SJSA1 (cell line): ENCODE data around the gene SEZ6L. TPM values are rescaled to one million over a fixed set of nuclear protein-coding genes. Genes with fewer than 3 reads are reported as not detected.

Experiments
- DNase-seq, 2 experiments: peaks; one replicate each; pipeline ENCODE4 v3.0.0-alpha.2; 2015 to 2020; ENCODE audit warnings: low spot score in 2 of 2, low read depth in 1 of 2
- H3K27ac ChIP-seq: fragments of 250-450 bp; sonication (Bioruptor Pico); 2 replicates; pipeline ENCODE4 v1.5.1; 2020; ENCODE audit warnings: mild to moderate bottlenecking, moderate library complexity
- H3K27me3 ChIP-seq: fragments of 250-450 bp; sonication (Bioruptor Pico); replicated peaks from 2 replicates; pipeline ENCODE4 v1.5.1; 2020; ENCODE audit warnings: mild to moderate bottlenecking, moderate library complexity
- H3K36me3 ChIP-seq: fragments of 250-450 bp; sonication (Bioruptor Pico); 2 replicates; pipeline ENCODE4 v1.5.1; 2020; ENCODE audit warnings: mild to moderate bottlenecking
- H3K4me1 ChIP-seq: fragments of 250-450 bp; sonication (Bioruptor Pico); replicated peaks from 2 replicates; pipeline ENCODE4 v1.6.1; 2021; ENCODE audit warnings: mild to moderate bottlenecking
- H3K4me3 ChIP-seq: fragments of 250-450 bp; sonication (Bioruptor Pico); 2 replicates; pipeline ENCODE4 v1.5.1; 2020; ENCODE audit warnings: mild to moderate bottlenecking
- H3K9me3 ChIP-seq: fragments of 250-450 bp; sonication (Bioruptor Pico); replicated peaks from 2 replicates; pipeline ENCODE4 v1.5.1; 2020; ENCODE audit warnings: mild to moderate bottlenecking
- total RNA-seq: library from RNA; depleted of rRNA; stranded (reverse); fragments of >200 nt; shearing (Covaris generic); gene quantifications from 2 replicates; pipeline ENCODE4 v1.2.3, GENCODE V29; 2014

SEZ6L gene
- total RNA-seq, 1 experiment from 2014 or later, result not detected

GRCh38 chr22:26281941-26282340 lies 112.7 kb downstream of the SEZ6L start:
- DNase-seq, result no peak
- Histone ChIP-seq H3K27me3 (peaks cover 25% of the 10 kb centered on the region), H3K27ac (no peak overlapping the region), H3K4me3 (no peak overlapping the region), H3K36me3 (no peaks in the 10 kb centered on the region), H3K9me3 (0 out of 2 replicates have a peak, but pooled peaks cover 3% of the 10 kb centered on the region), H3K4me1 (no peaks in the 10 kb centered on the region)

- Histone ChIP-seq H3K27me3 (peaks cover 15% of the 10 kb centered on the region), H3K4me1 (no peaks in the 10 kb centered on the region), H3K36me3 (no peaks in the 10 kb centered on the region), H3K9me3 (0 out of 2 replicates have a peak, but pooled peaks cover 3% of the 10 kb centered on the region), H3K27ac (no peak overlapping the region), H3K4me3 (no peak overlapping the region)
- DNase-seq, result no peak
These were observed 114.1 kb downstream of the SEZ6L start for GRCh38 chr22:26283330-26283729.

GRCh38 chr22:26285632-26286031 lies 116.4 kb downstream of the SEZ6L start:
- H3K4me1 ChIP-seq, result no peaks in the 10 kb centered on the region
- H3K27me3 ChIP-seq, result peaks cover 6% of the 10 kb centered on the region; the same call in 1 of the 2 replicates
- H3K9me3 ChIP-seq, result 0 out of 2 replicates have a peak, but pooled peaks cover 3% of the 10 kb centered on the region
- H3K36me3 ChIP-seq, result no peaks in the 10 kb centered on the region
- DNase-seq, result no peak
- H3K27ac ChIP-seq, result no peak overlapping the region
- no peak overlapping the region for H3K4me3 ChIP-seq

- Histone ChIP-seq H3K4me3 (no peak overlapping the region), H3K27ac (no peak overlapping the region), H3K4me1 (no peaks in the 10 kb centered on the region), H3K27me3 (peaks cover 5% of the 10 kb centered on the region; the same call in 1 of the 2 replicates), H3K36me3 (no peaks in the 10 kb centered on the region), H3K9me3 (0 out of 2 replicates have a peak, but pooled peaks cover 3% of the 10 kb centered on the region)
- no peak for DNase-seq
These were observed 117.0 kb downstream of the SEZ6L start for GRCh38 chr22:26286091-26286820.

GRCh38 chr22:26287382-26288225 lies 118.3 kb downstream of the SEZ6L start:
- Histone ChIP-seq H3K9me3 (0 out of 2 replicates have a peak, but pooled peaks cover 3% of the 10 kb centered on the region), H3K27ac (no peak overlapping the region), H3K4me3 (no peak overlapping the region), H3K36me3 (no peaks in the 10 kb centered on the region), H3K4me1 (no peaks in the 10 kb centered on the region), H3K27me3 (no peaks in the 10 kb centered on the region; the same call in 1 of the 2 replicates)
- DNase-seq, result no peak

- H3K27me3 ChIP-seq, result no peaks in the 10 kb centered on the region
- no peaks in the 10 kb centered on the region for H3K36me3 ChIP-seq
- no peaks in the 10 kb centered on the region for H3K4me1 ChIP-seq
- no peak overlapping the region for H3K27ac ChIP-seq
- no peaks in the 10 kb centered on the region for H3K9me3 ChIP-seq
- H3K4me3 ChIP-seq, result no peak overlapping the region
- DNase-seq, result no peak
These were observed 120.4 kb downstream of the SEZ6L start for GRCh38 chr22:26289611-26290101.

- DNase-seq, result no peak
- no peak overlapping the region for H3K4me3 ChIP-seq
These were observed 122.8 kb downstream of the SEZ6L start for GRCh38 chr22:26291940-26292666.

GRCh38 chr22:26292667-26292995 lies 123.4 kb downstream of the SEZ6L start:
- no peaks in the 10 kb centered on the region for H3K36me3 ChIP-seq
- no peak overlapping the region for H3K27ac ChIP-seq
- H3K4me3 ChIP-seq, result no peak overlapping the region
- no peaks in the 10 kb centered on the region for H3K4me1 ChIP-seq
- DNase-seq, result no peak
- no peaks in the 10 kb centered on the region for H3K9me3 ChIP-seq
- 0 out of 2 replicates have a peak, but pooled peaks cover 7% of the 10 kb centered on the region for H3K27me3 ChIP-seq

More at GRCh38 chr22:26291940-26292666, 122.8 kb downstream of the SEZ6L start:
- H3K36me3 ChIP-seq, result no peaks in the 10 kb centered on the region
- no peak overlapping the region for H3K27ac ChIP-seq
- no peaks in the 10 kb centered on the region for H3K9me3 ChIP-seq
- 0 out of 2 replicates have a peak, but pooled peaks cover 7% of the 10 kb centered on the region for H3K27me3 ChIP-seq
- no peaks in the 10 kb centered on the region for H3K4me1 ChIP-seq

GRCh38 chr22:26295563-26296126 lies 126.4 kb downstream of the SEZ6L start:
- no peak overlapping the region for H3K27ac ChIP-seq
- no peaks in the 10 kb centered on the region for H3K36me3 ChIP-seq
- no peak overlapping the region for H3K4me3 ChIP-seq
- no peaks in the 10 kb centered on the region for H3K9me3 ChIP-seq
- no peaks in the 10 kb centered on the region for H3K4me1 ChIP-seq
- H3K27me3 ChIP-seq, result peaks cover 16% of the 10 kb centered on the region
- no peak for DNase-seq

- Histone ChIP-seq H3K27me3 (peaks cover 38% of the 10 kb centered on the region), H3K9me3 (no peaks in the 10 kb centered on the region), H3K4me3 (no peak overlapping the region), H3K36me3 (no peaks in the 10 kb centered on the region), H3K27ac (no peak overlapping the region), H3K4me1 (no peaks in the 10 kb centered on the region)
- no peak for DNase-seq
These were observed 129.5 kb downstream of the SEZ6L start for GRCh38 chr22:26298605-26299310.

- H3K9me3 ChIP-seq, result no peaks in the 10 kb centered on the region
- peaks cover 63% of the 10 kb centered on the region for H3K27me3 ChIP-seq
- H3K4me3 ChIP-seq, result no peak overlapping the region
- DNase-seq, result no peak
- no peak overlapping the region for H3K27ac ChIP-seq
- H3K36me3 ChIP-seq, result no peaks in the 10 kb centered on the region
- H3K4me1 ChIP-seq, result no peaks in the 10 kb centered on the region
These were observed 133.5 kb downstream of the SEZ6L start for GRCh38 chr22:26302726-26303125.

- Histone ChIP-seq H3K4me3 (no peak overlapping the region), H3K36me3 (no peaks in the 10 kb centered on the region), H3K4me1 (no peaks in the 10 kb centered on the region), H3K27ac (no peak overlapping the region), H3K9me3 (no peaks in the 10 kb centered on the region), H3K27me3 (peaks cover 65% of the 10 kb centered on the region)
- no peak for DNase-seq
These were observed 134.2 kb downstream of the SEZ6L start for GRCh38 chr22:26303475-26303874.

- no peak overlapping the region for H3K27ac ChIP-seq
- H3K4me1 ChIP-seq, result peaks cover 11% of the 10 kb centered on the region
- no peaks in the 10 kb centered on the region for H3K9me3 ChIP-seq
- no peaks in the 10 kb centered on the region for H3K36me3 ChIP-seq
- no peak overlapping the region for H3K4me3 ChIP-seq
- H3K27me3 ChIP-seq, result peaks cover 65% of the 10 kb centered on the region
- DNase-seq, result no peak
These were observed 135.5 kb downstream of the SEZ6L start for GRCh38 chr22:26304730-26305129.
